ENCODE measurements around the gene SUPT5H. TPM values are rescaled to one million over a fixed set of nuclear protein-coding genes. Genes with fewer than 3 reads are reported as not detected.

Gene SUPT5H
- total RNA-seq, 1 donor from 2014 or later: 142 TPM

GRCh38 chr19:39497701-39497995 is 52.3 kb downstream of the SUPT5H start:
- H3K27me3 ChIP-seq: no peaks in the 10 kb centered on the region
- DNase-seq (ENCODE audit: low spot score in 2 of 2): no peak
- H3K27ac ChIP-seq: no peak overlapping the region
- no peaks in the 10 kb centered on the region for H3K9me3 ChIP-seq
- intact Hi-C loops (cut with DNase I): no loop called here
- TF ChIP-seq CTCF (IDR thresholded peaks at IDR 0.05): no peak
- H3K4me3 ChIP-seq: peak overlapping the region in 1 of 2 donors; percentile 3
- no peaks in the 10 kb centered on the region for H3K36me3 ChIP-seq
- H3K4me1 ChIP-seq: peaks cover 0 to 6% of the 10 kb centered on the region in 2 donors

- H3K27ac ChIP-seq: no peak overlapping the region
- peak overlapping the region in 1 of 2 donors; percentile 3 for H3K4me3 ChIP-seq
- H3K36me3 ChIP-seq: no peaks in the 10 kb centered on the region
- H3K4me1 ChIP-seq: peaks cover 0 to 8% of the 10 kb centered on the region in 2 donors
- DNase-seq (ENCODE audit: low spot score in 2 of 2): no peak
- no peaks in the 10 kb centered on the region for H3K9me3 ChIP-seq
- intact Hi-C loops (cut with DNase I): no loop called here
- no peaks in the 10 kb centered on the region for H3K27me3 ChIP-seq
- TF ChIP-seq CTCF (IDR thresholded peaks at IDR 0.05): peak in 1 of 3 experiments; percentile 29
Observed at GRCh38 chr19:39497996-39498797, 52.8 kb downstream of the SUPT5H start.

GRCh38 chr19:39498798-39499642 is 53.6 kb downstream of the SUPT5H start, which contains the start of gene DLL3:
Gene DLL3, plus strand, starts transcription at chr19:39498947. Its CDS starts 28 bp downstream, at chr19:39498975.
- H3K9me3 ChIP-seq: no peaks in the 10 kb centered on the region
- peaks cover 0 to 8% of the 10 kb centered on the region in 2 donors for H3K4me1 ChIP-seq
- H3K36me3 ChIP-seq: no peaks in the 10 kb centered on the region
- no peak for TF ChIP-seq CTCF (IDR thresholded peaks at IDR 0.05)
- no peak within 1 kb of the TSS for H3K27ac ChIP-seq
- no peaks in the 10 kb centered on the region for H3K27me3 ChIP-seq
- H3K4me3 ChIP-seq: peak within 1 kb of the TSS in 1 of 2 donors; percentile 3
- intact Hi-C loops (cut with DNase I): no loop called here
- DNase-seq (ENCODE audit: low spot score in 2 of 2): no peak

- Histone ChIP-seq H3K27me3 (no peaks in the 10 kb centered on the region), H3K27ac (no peak overlapping the region), H3K36me3 (no peaks in the 10 kb centered on the region), H3K9me3 (no peaks in the 10 kb centered on the region), H3K4me3 (no peak overlapping the region), H3K4me1 (peaks cover 0 to 8% of the 10 kb centered on the region in 2 donors)
- DNase-seq (ENCODE audit: low spot score in 2 of 2): no peak
- intact Hi-C loops (cut with DNase I): no loop called here
- TF ChIP-seq CTCF (IDR thresholded peaks at IDR 0.05): no peak
Observed at GRCh38 chr19:39499932-39500331, 54.5 kb downstream of the SUPT5H start.

GRCh38 chr19:39500543-39500942 is 55.2 kb downstream of the SUPT5H start:
- Histone ChIP-seq H3K27me3 (peaks cover 3% of the 10 kb centered on the region), H3K4me1 (peaks cover 0 to 8% of the 10 kb centered on the region in 2 donors), H3K36me3 (no peaks in the 10 kb centered on the region), H3K9me3 (no peaks in the 10 kb centered on the region), H3K4me3 (no peak overlapping the region), H3K27ac (no peak overlapping the region)
- TF ChIP-seq CTCF (IDR thresholded peaks at IDR 0.05): no peak
- no peak for DNase-seq (ENCODE audit: low spot score in 2 of 2)
- intact Hi-C loops (cut with DNase I): no loop called here
